ENCODE measurements around the gene ANGPT4. TPM values are rescaled to one million over a fixed set of nuclear protein-coding genes. Genes with fewer than 3 reads are reported as not detected.

The ANGPT4 gene
- total RNA-seq, 2 experiments from 2014 or later = not detected

GRCh38 chr20:952196-952795 lies 36.2 kb upstream of the ANGPT4 start:
- DNase-seq (no peak), ATAC-seq (ENCODE audit: low read depth) (no peak)
- Mint-ChIP-seq H3K4me3 (no peak overlapping the region), H3K9me3 (no peaks in the 10 kb centered on the region), H3K27ac (no peak overlapping the region), H3K4me1 (no peaks in the 10 kb centered on the region), H3K36me3 (no peaks in the 10 kb centered on the region), H3K27me3 (peaks cover 42% of the 10 kb centered on the region)
- POLR2A ChIA-PET = no interaction called here

GRCh38 chr20:951384-952169 lies 35.4 kb upstream of the ANGPT4 start:
- Mint-ChIP-seq H3K4me1 (no peaks in the 10 kb centered on the region), H3K27ac (no peak overlapping the region), H3K36me3 (no peaks in the 10 kb centered on the region), H3K27me3 (peaks cover 42% of the 10 kb centered on the region), H3K9me3 (no peaks in the 10 kb centered on the region), H3K4me3 (no peak overlapping the region)
- no peak for DNase-seq
- POLR2A ChIA-PET = no interaction called here
- no peak for ATAC-seq (ENCODE audit: low read depth)

GRCh38 chr20:949717-950116 lies 33.6 kb upstream of the ANGPT4 start:
- H3K36me3 Mint-ChIP-seq = no peaks in the 10 kb centered on the region
- H3K27ac Mint-ChIP-seq = no peak overlapping the region
- no peaks in the 10 kb centered on the region for H3K9me3 Mint-ChIP-seq
- no peaks in the 10 kb centered on the region for H3K4me1 Mint-ChIP-seq
- H3K4me3 Mint-ChIP-seq = no peak overlapping the region
- ATAC-seq (ENCODE audit: low read depth) = no peak
- H3K27me3 Mint-ChIP-seq = peaks cover 33% of the 10 kb centered on the region
- POLR2A ChIA-PET = no interaction called here
- no peak for DNase-seq

- Mint-ChIP-seq H3K27ac (no peak overlapping the region), H3K4me3 (no peak overlapping the region), H3K4me1 (no peaks in the 10 kb centered on the region), H3K9me3 (no peaks in the 10 kb centered on the region), H3K36me3 (no peaks in the 10 kb centered on the region), H3K27me3 (peaks cover 17% of the 10 kb centered on the region)
- DNase-seq (no peak), ATAC-seq (ENCODE audit: low read depth) (no peak)
- POLR2A ChIA-PET = no interaction called here
Measured at GRCh38 chr20:946826-947225, 30.7 kb upstream of the ANGPT4 start.

GRCh38 chr20:945841-946240 lies 29.7 kb upstream of the ANGPT4 start:
- no peaks in the 10 kb centered on the region for H3K36me3 Mint-ChIP-seq
- DNase-seq = no peak
- POLR2A ChIA-PET = no interaction called here
- no peaks in the 10 kb centered on the region for H3K4me1 Mint-ChIP-seq
- no peak for ATAC-seq (ENCODE audit: low read depth)
- H3K27me3 Mint-ChIP-seq = peaks cover 16% of the 10 kb centered on the region
- H3K9me3 Mint-ChIP-seq = no peaks in the 10 kb centered on the region
- H3K27ac Mint-ChIP-seq = no peak overlapping the region
- H3K4me3 Mint-ChIP-seq = no peak overlapping the region

- no peaks in the 10 kb centered on the region for H3K9me3 Mint-ChIP-seq
- H3K4me3 Mint-ChIP-seq = no peak overlapping the region
- no peak overlapping the region for H3K27ac Mint-ChIP-seq
- no peaks in the 10 kb centered on the region for H3K4me1 Mint-ChIP-seq
- POLR2A ChIA-PET = no interaction called here
- no peaks in the 10 kb centered on the region for H3K36me3 Mint-ChIP-seq
- peaks cover 14% of the 10 kb centered on the region for H3K27me3 Mint-ChIP-seq
- ATAC-seq (ENCODE audit: low read depth) (no peak), DNase-seq (no peak)
Measured at GRCh38 chr20:944774-945410, 28.8 kb upstream of the ANGPT4 start.

GRCh38 chr20:944148-944547 lies 28.0 kb upstream of the ANGPT4 start:
- ATAC-seq (ENCODE audit: low read depth) (no peak), DNase-seq (no peak)
- no peak overlapping the region for H3K27ac Mint-ChIP-seq
- POLR2A ChIA-PET = no interaction called here
- no peaks in the 10 kb centered on the region for H3K9me3 Mint-ChIP-seq
- H3K4me1 Mint-ChIP-seq = no peaks in the 10 kb centered on the region
- H3K27me3 Mint-ChIP-seq = peaks cover 13% of the 10 kb centered on the region
- H3K4me3 Mint-ChIP-seq = no peak overlapping the region
- no peaks in the 10 kb centered on the region for H3K36me3 Mint-ChIP-seq

- ATAC-seq (ENCODE audit: low read depth) (no peak), DNase-seq (no peak)
- Mint-ChIP-seq H3K36me3 (no peaks in the 10 kb centered on the region), H3K4me3 (no peak overlapping the region), H3K27ac (no peak overlapping the region), H3K9me3 (no peaks in the 10 kb centered on the region), H3K27me3 (peaks cover 6% of the 10 kb centered on the region), H3K4me1 (no peaks in the 10 kb centered on the region)
- POLR2A ChIA-PET = no interaction called here
Measured at GRCh38 chr20:942611-943010, 26.5 kb upstream of the ANGPT4 start.

- no peak for DNase-seq
- H3K4me1 Mint-ChIP-seq = no peaks in the 10 kb centered on the region
- ATAC-seq (ENCODE audit: low read depth) = no peak
Measured at GRCh38 chr20:940926-941325, 24.8 kb upstream of the ANGPT4 start.

GRCh38 chr20:939606-940005 lies 23.5 kb upstream of the ANGPT4 start:
- Mint-ChIP-seq H3K4me3 (no peak overlapping the region), H3K27me3 (peaks cover 2% of the 10 kb centered on the region), H3K9me3 (peaks cover 2% of the 10 kb centered on the region), H3K27ac (no peak overlapping the region), H3K36me3 (no peaks in the 10 kb centered on the region), H3K4me1 (no peaks in the 10 kb centered on the region)
- no peak for DNase-seq
- ATAC-seq (ENCODE audit: low read depth) = no peak
- POLR2A ChIA-PET = no interaction called here

More at GRCh38 chr20:940926-941325, 24.8 kb upstream of the ANGPT4 start:
- Mint-ChIP-seq H3K9me3 (peaks cover 2% of the 10 kb centered on the region), H3K4me3 (no peak overlapping the region), H3K27ac (no peak overlapping the region), H3K27me3 (peaks cover 6% of the 10 kb centered on the region), H3K36me3 (no peaks in the 10 kb centered on the region)
- POLR2A ChIA-PET = no interaction called here

- Mint-ChIP-seq H3K9me3 (peaks cover 14% of the 10 kb centered on the region), H3K27ac (no peak overlapping the region), H3K4me1 (no peaks in the 10 kb centered on the region), H3K27me3 (peaks cover 8% of the 10 kb centered on the region), H3K4me3 (no peak overlapping the region), H3K36me3 (peaks cover 3% of the 10 kb centered on the region)
- POLR2A ChIA-PET = no interaction called here
- ATAC-seq (ENCODE audit: low read depth) (no peak), DNase-seq (no peak)
Measured at GRCh38 chr20:934186-934840, 18.2 kb upstream of the ANGPT4 start.

- no peak for ATAC-seq (ENCODE audit: low read depth)
- no peak overlapping the region for H3K4me3 Mint-ChIP-seq
- peaks cover 14% of the 10 kb centered on the region for H3K9me3 Mint-ChIP-seq
- no peaks in the 10 kb centered on the region for H3K4me1 Mint-ChIP-seq
- H3K27ac Mint-ChIP-seq = no peak overlapping the region
- H3K36me3 Mint-ChIP-seq = peaks cover 3% of the 10 kb centered on the region
- DNase-seq = no peak
- H3K27me3 Mint-ChIP-seq = peaks cover 11% of the 10 kb centered on the region
- POLR2A ChIA-PET = no interaction called here
Measured at GRCh38 chr20:933029-933428, 16.9 kb upstream of the ANGPT4 start.

- Mint-ChIP-seq H3K4me1 (no peaks in the 10 kb centered on the region), H3K4me3 (no peak overlapping the region), H3K9me3 (peaks cover 16% of the 10 kb centered on the region), H3K36me3 (peaks cover 3% of the 10 kb centered on the region), H3K27me3 (peaks cover 14% of the 10 kb centered on the region), H3K27ac (no peak overlapping the region)
- no peak for ATAC-seq (ENCODE audit: low read depth)
- POLR2A ChIA-PET = no interaction called here
- DNase-seq = no peak
Measured at GRCh38 chr20:931401-931800, 15.3 kb upstream of the ANGPT4 start.

GRCh38 chr20:926670-927069 lies 10.5 kb upstream of the ANGPT4 start:
- DNase-seq (no peak), ATAC-seq (ENCODE audit: low read depth) (no peak)
- POLR2A ChIA-PET = no interaction called here
- peaks cover under 1% of the 10 kb centered on the region for H3K36me3 Mint-ChIP-seq
- H3K4me1 Mint-ChIP-seq = no peaks in the 10 kb centered on the region
- no peak overlapping the region for H3K27ac Mint-ChIP-seq
- H3K9me3 Mint-ChIP-seq = peaks cover 12% of the 10 kb centered on the region
- H3K27me3 Mint-ChIP-seq = peaks cover 18% of the 10 kb centered on the region
- H3K4me3 Mint-ChIP-seq = no peak overlapping the region
